OCI-LY1 (cell line): ENCODE data around the gene RNF115.
"Not testable (repeated sequence)": the region's sequence is repeated elsewhere in the genome, so short reads cannot be mapped to it uniquely, and the experiment has no call there.

ENCODE experiments used
- EZH2 ChIP-seq: fragments of 200-600 bp; sonication (generic), shearing (Covaris generic); IDR thresholded peaks from 2 replicates; pipeline ENCODE4 v1.8.0; 2017; ENCODE audit warnings: borderline replicate concordance, mixed run types, mild to moderate bottlenecking, antibody characterized with exemption, low read length, moderate library complexity, mixed read lengths
- TF ChIP-seq, protein P1 (sequence below): fragments of 200-600 bp; sonication (generic), shearing (Covaris generic); IDR thresholded peaks from 2 replicates; pipeline ENCODE4 v1.5.1; 2017; ENCODE audit warnings: mild to moderate bottlenecking, antibody characterized with exemption, low read length, moderate library complexity, mixed read lengths

DNA sequence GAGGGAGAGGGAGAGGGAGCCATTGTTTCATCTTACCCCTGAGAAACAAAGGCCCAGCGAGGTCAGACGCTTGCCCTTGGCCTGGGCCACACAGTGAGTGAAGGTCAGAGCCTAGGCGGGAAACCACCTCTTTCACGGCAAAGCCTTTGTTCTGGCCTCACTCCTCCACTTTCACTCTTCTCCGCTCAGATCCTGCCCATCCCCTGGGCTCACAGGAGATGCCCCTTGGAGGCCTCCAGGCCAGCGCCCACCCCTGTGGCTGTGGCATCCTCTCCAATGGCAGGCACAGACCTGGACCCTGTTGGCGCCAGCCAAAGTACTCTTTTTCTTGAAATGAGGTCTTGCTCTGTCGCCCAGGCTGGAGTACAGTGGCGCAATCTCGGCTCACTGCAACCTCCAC is 55.9 kb downstream of the RNF115 start:
- TF ChIP-seq, protein P1, sequence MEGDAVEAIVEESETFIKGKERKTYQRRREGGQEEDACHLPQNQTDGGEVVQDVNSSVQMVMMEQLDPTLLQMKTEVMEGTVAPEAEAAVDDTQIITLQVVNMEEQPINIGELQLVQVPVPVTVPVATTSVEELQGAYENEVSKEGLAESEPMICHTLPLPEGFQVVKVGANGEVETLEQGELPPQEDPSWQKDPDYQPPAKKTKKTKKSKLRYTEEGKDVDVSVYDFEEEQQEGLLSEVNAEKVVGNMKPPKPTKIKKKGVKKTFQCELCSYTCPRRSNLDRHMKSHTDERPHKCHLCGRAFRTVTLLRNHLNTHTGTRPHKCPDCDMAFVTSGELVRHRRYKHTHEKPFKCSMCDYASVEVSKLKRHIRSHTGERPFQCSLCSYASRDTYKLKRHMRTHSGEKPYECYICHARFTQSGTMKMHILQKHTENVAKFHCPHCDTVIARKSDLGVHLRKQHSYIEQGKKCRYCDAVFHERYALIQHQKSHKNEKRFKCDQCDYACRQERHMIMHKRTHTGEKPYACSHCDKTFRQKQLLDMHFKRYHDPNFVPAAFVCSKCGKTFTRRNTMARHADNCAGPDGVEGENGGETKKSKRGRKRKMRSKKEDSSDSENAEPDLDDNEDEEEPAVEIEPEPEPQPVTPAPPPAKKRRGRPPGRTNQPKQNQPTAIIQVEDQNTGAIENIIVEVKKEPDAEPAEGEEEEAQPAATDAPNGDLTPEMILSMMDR: not testable (repeated sequence)
- not testable (repeated sequence) for TF ChIP-seq EZH2
